GM12891 (cell line): ENCODE data around the gene AURKB.

ENCODE experiments used
- DNase-seq: peaks from one replicate; pipeline ENCODE4 v3.0.0; 2011; ENCODE audit warnings: low spot score; ENCODE audit not compliant: insufficient read length
- FAIRE-seq: peaks from 2 replicates; lab custom pipeline; 2011; peaks lifted over from hg19 to GRCh38; lab: Jason Lieb, UNC
- PAX5 ChIP-seq: IDR thresholded peaks from 2 replicates; pipeline ENCODE4 v1.6.1; 2011; ENCODE audit warnings: low read length, moderate library complexity, mild to moderate bottlenecking; ENCODE audit not compliant: insufficient read depth, severe bottlenecking
- POLR2A ChIP-seq: IDR thresholded peaks from 2 replicates; pipeline ENCODE4 v1.6.1; 2011; ENCODE audit warnings: low read depth, low read length, control low read depth
- POLR2AphosphoS5 ChIP-seq: IDR thresholded peaks from 2 replicates; pipeline ENCODE4 v1.6.1; 2011; ENCODE audit warnings: low read depth, low read length, control low read depth
- POU2F2 ChIP-seq: IDR thresholded peaks from 2 replicates; pipeline ENCODE4 v1.6.1; 2011; ENCODE audit warnings: low read depth, mild to moderate bottlenecking, control low read depth, low read length, moderate library complexity
- SPI1 ChIP-seq: IDR thresholded peaks from 2 replicates; pipeline ENCODE4 v1.6.1; 2011; ENCODE audit warnings: low read depth, low read length, control low read depth
- TAF1 ChIP-seq: IDR thresholded peaks from 2 replicates; pipeline ENCODE4 v1.6.1; 2011; ENCODE audit warnings: low read depth, low read length, control low read depth

Gene AURKB

DNA sequence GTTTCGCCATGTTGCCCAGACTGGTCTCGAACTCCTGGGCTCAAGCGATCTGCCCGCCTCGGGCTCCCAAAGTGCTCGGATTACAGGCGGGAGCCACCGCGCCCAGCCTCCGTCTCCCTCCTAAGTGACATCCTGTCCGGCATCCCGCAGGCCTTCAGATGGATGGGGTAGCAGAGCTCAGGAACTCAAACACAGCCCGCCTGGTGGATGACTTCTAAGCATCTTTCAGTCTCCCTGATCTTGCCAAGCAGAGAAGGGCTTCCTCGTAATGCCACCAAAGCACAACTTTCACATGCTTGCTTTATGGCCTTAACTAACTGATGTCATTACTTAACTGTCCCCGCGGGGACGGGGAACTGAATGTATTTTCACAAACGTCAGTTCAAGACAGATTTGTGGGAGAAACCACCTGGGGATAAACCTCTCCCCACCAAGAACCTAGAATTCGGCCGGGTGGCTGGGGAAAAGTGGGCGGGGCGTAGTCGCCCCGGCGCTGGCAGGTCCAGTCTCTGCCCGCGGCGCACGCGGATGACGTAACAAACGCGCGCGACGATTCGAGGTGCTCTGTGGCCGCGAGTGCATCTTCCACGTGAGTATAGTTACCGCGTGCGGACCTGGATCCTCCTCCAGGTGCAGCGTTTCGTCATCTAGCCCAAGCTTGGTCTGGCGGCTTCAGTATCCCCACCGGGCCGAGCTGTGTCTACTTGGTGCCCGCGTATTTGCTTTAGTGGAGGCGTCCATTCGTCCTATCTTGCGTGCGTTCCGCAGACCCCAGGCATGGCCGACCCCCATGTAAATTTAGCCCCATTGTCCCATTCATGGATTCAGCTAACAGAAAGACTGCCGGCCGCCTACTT is 38.6 kb upstream of the AURKB start, which contains the start of gene PFAS:
TSS of gene PFAS (plus strand) at position 539 of the 857 bp plus-strand sequence. CDS start 4,649 bp downstream, outside the sequence.
- FAIRE-seq = peak; percentile 95
- TF ChIP-seq POLR2AphosphoS5 (peak; percentile 89), SPI1 (no peak), TAF1 (peak; percentile 58; the same call in 1 of the 2 replicates), POLR2A (peak; percentile 60; the same call in 1 of the 2 replicates)
- DNase-seq = peak; percentile 83

DNA sequence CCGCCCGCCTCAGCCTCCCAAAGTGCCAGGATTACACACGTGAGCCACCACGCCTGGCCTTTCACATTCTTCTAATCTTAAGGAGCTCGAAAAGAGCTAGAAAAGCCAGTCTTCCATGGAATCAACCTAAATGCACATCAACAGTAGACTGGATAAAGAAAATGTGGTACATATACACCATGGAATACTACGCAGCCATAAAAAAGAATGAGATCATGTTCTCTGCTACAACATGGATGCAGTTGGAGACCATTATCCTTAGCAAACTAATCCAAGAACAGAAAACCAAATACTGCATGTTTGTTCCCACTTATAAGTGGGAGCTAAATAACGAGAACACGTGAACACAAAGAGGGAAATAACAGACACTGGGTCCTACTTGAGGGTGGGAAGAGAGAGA is 34.4 kb upstream of the AURKB start:
- DNase-seq (no peak), FAIRE-seq (no peak)
- TF ChIP-seq POLR2A (no peak), TAF1 (no peak), PAX5 (no peak), POU2F2 (no peak), POLR2AphosphoS5 (no peak)

DNA sequence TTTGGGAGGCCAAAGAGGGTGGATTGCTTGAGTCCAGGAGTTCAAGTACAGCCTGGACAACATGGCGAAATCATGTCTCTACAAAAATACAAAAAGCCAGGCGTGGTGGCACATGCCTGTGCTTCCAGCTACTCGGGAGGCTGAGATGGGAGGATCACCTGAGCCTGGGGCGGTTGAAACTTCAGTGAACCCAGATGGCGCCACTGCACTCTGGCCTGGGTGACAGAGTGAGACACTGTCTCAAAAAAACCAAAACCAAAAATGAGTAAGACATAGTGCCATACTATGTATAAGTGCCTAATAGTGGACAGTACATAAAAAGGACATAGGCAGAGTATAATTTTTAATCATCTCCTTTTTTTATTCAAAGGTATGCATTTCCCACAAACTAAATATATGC is 33.5 kb upstream of the AURKB start:
- TF ChIP-seq TAF1 (no peak), POLR2AphosphoS5 (no peak)
- DNase-seq (no peak), FAIRE-seq (no peak)

DNA sequence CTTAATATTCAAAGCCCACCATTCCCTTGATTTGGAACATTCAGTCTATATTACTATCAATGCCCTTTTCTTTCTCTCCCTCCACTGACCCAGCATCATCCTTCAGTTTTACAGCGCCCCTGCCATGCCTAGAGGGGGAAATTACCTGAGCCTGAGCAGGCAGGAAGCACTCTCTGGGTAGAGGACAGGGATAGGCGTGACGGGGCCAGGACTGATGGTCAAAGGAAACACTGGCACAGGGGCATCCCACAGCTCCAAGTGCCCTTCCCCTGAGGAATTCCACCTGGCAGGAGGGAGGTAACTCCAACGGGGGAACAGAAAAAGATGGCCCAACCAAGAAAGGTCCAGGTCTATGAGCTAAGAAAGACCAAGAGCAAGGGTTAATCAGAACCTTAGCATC is 27.5 kb upstream of the AURKB start:
- FAIRE-seq (no peak), DNase-seq (no peak)
- TF ChIP-seq SPI1 (no peak), TAF1 (no peak), PAX5 (no peak), POU2F2 (no peak), POLR2AphosphoS5 (no peak), POLR2A (no peak)

DNA sequence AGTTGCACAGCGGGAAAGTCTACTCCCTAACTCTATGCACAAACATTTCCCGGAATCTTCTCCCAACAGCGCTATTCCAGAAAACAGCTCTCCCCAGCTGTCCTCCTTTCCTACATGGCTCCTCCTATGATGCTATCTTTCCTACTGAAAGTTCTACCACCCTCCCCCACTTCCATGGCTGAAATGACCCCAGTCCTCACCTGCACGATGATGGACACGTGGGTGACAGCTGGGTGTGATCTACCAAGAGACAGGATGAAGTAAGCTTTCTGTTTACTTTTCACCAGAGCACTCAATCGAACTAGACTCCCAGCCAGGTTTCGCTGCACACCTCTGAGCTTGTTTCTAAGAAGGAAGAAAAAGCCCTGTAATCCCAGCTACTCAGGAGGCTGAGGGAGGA is 26.8 kb upstream of the AURKB start:
- no peak for TF ChIP-seq PAX5
- no peak for TF ChIP-seq POU2F2
- no peak for TF ChIP-seq POLR2AphosphoS5
- TF ChIP-seq POLR2A = no peak
- TF ChIP-seq SPI1 = no peak
- TF ChIP-seq TAF1 = no peak
- FAIRE-seq = no peak
- DNase-seq = no peak

DNA sequence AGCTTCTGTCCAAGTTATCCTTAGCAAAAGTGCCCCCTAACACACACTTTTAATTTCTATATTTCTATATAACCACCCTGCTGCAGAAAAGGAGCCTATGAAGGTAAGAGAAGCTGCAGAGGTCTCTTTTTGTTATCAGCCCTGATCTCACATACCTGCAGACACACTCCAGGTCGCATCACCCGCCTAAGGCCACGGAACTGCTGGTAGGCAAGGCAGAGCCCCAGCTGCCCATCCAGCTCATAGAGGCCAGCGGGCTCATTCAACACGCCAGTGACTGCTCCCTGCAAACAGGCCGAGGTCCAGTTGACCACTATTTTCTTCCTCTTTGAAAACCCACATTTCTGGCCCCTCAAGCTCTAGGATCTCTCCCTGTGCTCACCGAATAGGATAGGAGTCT is 25.3 kb upstream of the AURKB start:
- DNase-seq (no peak), FAIRE-seq (no peak)
- TF ChIP-seq TAF1 (no peak), SPI1 (no peak), PAX5 (no peak), POU2F2 (no peak), POLR2AphosphoS5 (no peak), POLR2A (no peak)

DNA sequence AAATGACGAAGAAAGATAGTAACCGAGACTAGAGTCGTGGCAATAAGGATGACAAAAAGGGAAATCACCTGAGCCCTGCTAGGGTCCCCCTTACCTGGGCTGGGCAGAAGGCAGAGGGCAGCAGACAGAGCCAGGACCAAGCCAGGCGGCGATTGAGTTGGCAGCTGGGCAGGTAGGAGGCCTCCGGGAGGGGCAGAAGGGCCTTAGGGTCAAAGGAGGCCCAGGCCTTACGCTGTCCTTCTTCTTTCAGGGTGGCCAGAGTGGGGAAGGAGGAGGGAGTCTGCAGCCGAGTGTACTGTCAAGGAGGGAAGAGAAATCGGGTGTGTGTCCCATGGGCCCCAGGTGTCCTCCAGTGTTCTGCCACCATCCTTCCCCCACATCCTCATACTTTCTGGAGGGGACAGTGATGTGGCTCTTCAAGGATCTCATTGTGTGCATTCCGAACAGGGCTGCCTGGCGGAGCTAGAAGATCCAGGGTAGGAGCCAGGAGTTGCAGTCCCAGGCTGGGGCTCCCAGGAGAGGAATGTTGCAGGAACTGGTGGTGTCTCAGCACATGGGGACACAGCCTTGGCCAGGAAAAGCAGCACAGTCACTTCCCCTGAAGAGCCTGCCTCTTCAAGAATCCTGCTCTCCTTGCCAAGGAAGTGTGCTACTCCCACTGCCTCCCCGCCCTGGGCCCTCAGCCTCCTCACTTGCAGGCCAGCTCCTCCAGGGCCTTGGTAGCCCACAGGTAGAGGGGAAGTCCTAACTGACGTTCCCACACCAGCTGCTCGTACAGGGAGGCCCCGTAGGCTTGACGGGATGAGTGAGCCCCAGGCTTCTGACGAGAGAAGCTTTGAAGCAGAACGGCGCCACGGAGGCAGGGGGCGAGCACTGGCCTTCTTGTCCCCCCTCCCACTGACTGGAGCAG is 24.2 kb upstream of the AURKB start:
- no peak for TF ChIP-seq SPI1
- TF ChIP-seq POLR2A = no peak
- TF ChIP-seq POU2F2 = no peak
- no peak for TF ChIP-seq PAX5
- TF ChIP-seq TAF1 = no peak
- TF ChIP-seq POLR2AphosphoS5 = no peak
- no peak for DNase-seq
- FAIRE-seq = no peak

DNA sequence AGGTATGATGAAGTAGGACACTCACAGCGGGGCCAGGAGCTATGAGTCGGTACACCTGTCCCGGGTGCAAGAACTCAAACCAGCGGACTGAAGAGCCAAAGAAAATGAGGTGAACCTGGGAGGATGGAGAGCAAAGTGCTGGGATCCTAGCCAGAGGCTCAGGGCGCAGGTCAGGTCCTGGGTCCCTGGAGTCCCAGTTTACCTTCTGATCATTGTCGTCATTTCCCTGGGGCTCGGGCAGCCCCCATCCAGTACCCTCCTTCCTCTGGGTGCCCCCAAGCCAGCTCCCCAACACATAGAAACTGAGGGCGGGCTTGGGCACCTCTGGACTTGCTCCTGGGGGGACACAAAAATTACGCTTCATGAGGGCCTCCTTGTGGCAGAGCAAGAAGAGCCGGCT is 21.3 kb upstream of the AURKB start:
- FAIRE-seq (no peak), DNase-seq (no peak)
- TF ChIP-seq POLR2A (no peak), POLR2AphosphoS5 (no peak), TAF1 (no peak), POU2F2 (no peak), SPI1 (no peak), PAX5 (no peak)

DNA sequence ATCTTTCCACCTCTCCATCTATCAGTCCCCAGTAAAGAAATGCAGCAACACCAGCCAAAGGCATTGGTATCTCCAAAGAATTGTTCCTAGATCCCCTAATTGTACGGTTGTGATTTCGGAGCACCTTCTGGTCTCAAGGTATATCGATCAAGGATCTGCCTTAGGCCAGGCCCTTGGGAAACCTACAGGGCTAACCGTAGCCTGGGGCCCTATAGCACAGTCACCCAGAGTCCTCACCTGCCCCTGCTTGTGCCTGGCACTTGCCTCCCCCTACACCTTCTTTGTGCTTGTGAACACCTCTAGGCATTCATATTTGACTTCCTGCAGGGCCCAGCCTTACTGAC is 16.8 kb upstream of the AURKB start:
- no peak for FAIRE-seq
- TF ChIP-seq POLR2A = no peak
- TF ChIP-seq TAF1 = no peak
- no peak for TF ChIP-seq PAX5
- no peak for TF ChIP-seq POLR2AphosphoS5

More for the DNA sequence above, 16.8 kb upstream of the AURKB start:
- DNase-seq = no peak
